Adrenal gland (tissue), 5 donors: ENCODE data around the gene UNC45A.

Experiments
- POLR2A ChIP-seq, 2 donors: fragments of 450-650 bp; IDR thresholded peaks; one replicate each; pipeline ENCODE4 v1.6.1; 2017; ENCODE audit warnings: antibody characterized with exemption in 2 of 2, mild to moderate bottlenecking in 2 of 2, moderate library complexity in 1 of 2
- TF ChIP-seq, protein P1 (sequence below), 6 experiments: fragments of 450-650 bp in 4 of 6; fragments of 200-600 bp in 2 of 6; sonication (generic) in 1 of 6; IDR thresholded peaks; 1 replicate in 5 of 6; 2 replicates in 1 of 6; pipeline versions ENCODE4 v1.5.1 to v1.8.0; 2016 to 2021; ENCODE audit warnings: antibody characterized with exemption in 6 of 6, mild to moderate bottlenecking in 2 of 6, moderate library complexity in 1 of 6
- donor health status: DM: no; HTN: no; CAD: no.

DNA sequence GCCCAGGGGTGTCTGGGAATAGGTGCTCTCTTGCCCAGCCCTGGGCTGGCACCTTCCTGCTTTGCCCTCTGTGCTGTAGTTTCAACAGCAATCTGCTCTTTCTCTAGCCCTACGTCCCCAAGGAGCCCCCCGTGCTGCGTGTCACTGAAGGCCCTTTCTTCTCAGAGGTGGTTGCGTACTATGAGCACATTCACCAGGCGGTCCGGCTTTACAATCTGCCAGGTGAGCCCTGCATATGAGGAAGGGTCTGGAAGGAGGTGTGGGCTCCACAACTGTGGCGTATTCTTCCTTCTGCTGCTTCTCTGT, 22.4 kb upstream of the UNC45A start:
- no peak for TF ChIP-seq POLR2A (IDR thresholded peaks at IDR 0.05)
- TF ChIP-seq, protein P1, sequence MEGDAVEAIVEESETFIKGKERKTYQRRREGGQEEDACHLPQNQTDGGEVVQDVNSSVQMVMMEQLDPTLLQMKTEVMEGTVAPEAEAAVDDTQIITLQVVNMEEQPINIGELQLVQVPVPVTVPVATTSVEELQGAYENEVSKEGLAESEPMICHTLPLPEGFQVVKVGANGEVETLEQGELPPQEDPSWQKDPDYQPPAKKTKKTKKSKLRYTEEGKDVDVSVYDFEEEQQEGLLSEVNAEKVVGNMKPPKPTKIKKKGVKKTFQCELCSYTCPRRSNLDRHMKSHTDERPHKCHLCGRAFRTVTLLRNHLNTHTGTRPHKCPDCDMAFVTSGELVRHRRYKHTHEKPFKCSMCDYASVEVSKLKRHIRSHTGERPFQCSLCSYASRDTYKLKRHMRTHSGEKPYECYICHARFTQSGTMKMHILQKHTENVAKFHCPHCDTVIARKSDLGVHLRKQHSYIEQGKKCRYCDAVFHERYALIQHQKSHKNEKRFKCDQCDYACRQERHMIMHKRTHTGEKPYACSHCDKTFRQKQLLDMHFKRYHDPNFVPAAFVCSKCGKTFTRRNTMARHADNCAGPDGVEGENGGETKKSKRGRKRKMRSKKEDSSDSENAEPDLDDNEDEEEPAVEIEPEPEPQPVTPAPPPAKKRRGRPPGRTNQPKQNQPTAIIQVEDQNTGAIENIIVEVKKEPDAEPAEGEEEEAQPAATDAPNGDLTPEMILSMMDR (IDR thresholded peaks at IDR 0.05): no peak
